Endodermal cell (in vitro differentiated cells): ENCODE measurements around the gene THADA. TPM values are rescaled to one million over a fixed set of nuclear protein-coding genes. Genes with fewer than 3 reads are reported as not detected.

Source experiments
- DNase-seq: peaks from one replicate; pipeline ENCODE4 v3.0.0-alpha.2; 2017
- H3K27ac ChIP-seq: 2 replicates; pipeline ENCODE4 v1.5.1; 2013; ENCODE audit warnings: mild to moderate bottlenecking, low read depth, low read length, moderate library complexity
- H3K27me3 ChIP-seq: 2 replicates; pipeline ENCODE4 v1.6.1; 2013; ENCODE audit warnings: mild to moderate bottlenecking, low read length, moderate library complexity; ENCODE audit not compliant: insufficient read depth, control insufficient read depth, poor library complexity, severe bottlenecking
- H3K36me3 ChIP-seq: 2 replicates; pipeline ENCODE4 v1.7.0; 2013; ENCODE audit warnings: mild to moderate bottlenecking, low read length, moderate library complexity; ENCODE audit not compliant: control insufficient read depth, insufficient read depth
- H3K4me1 ChIP-seq: one replicate; pipeline ENCODE4 v1.7.0; 2013; ENCODE audit warnings: low read length; ENCODE audit not compliant: control insufficient read depth, insufficient read depth
- H3K4me3 ChIP-seq: 2 replicates; pipeline ENCODE4 v1.5.1; 2013; ENCODE audit warnings: mild to moderate bottlenecking, low read length, moderate library complexity
- H3K9ac ChIP-seq: 2 replicates; pipeline ENCODE4 v1.6.1; 2013; ENCODE audit warnings: mild to moderate bottlenecking, low read length, moderate library complexity; ENCODE audit not compliant: poor library complexity, severe bottlenecking; ENCODE audit errors: extremely low read depth
- H3K9me3 ChIP-seq: 2 replicates; pipeline ENCODE4 v1.6.1; 2013; ENCODE audit warnings: mild to moderate bottlenecking, low read length, moderate library complexity; ENCODE audit not compliant: control insufficient read depth
- H3K27ac Mint-ChIP-seq: 2 replicates; pipeline ENCODE4 v1.8.0; 2020; ENCODE audit warnings: mixed read lengths
- H3K27me3 Mint-ChIP-seq: 2 replicates; pipeline ENCODE4 v1.8.0; 2021; ENCODE audit warnings: mild to moderate bottlenecking, mixed read lengths; ENCODE audit not compliant: insufficient read depth
- H3K36me3 Mint-ChIP-seq: 2 replicates; pipeline ENCODE4 v1.8.0; 2020; ENCODE audit warnings: low read depth, mixed read lengths
- H3K4me1 Mint-ChIP-seq: 2 replicates; pipeline ENCODE4 v1.8.0; 2020; ENCODE audit warnings: mixed read lengths
- H3K4me3 Mint-ChIP-seq: 2 replicates; pipeline ENCODE4 v1.8.0; 2020; ENCODE audit warnings: mild to moderate bottlenecking, moderate library complexity, mixed read lengths
- H3K9me3 Mint-ChIP-seq: 2 replicates; pipeline ENCODE4 v1.8.0; 2020; ENCODE audit warnings: mild to moderate bottlenecking, mixed read lengths
- WGBS, 2 experiments: methylation state at CpG; one replicate each; pipeline versions ENCODE4 v1.1.5 to v1.1.7; 2013; ENCODE audit warnings: missing lambda C conversion rate in 2 of 2, mixed read lengths in 1 of 2; ENCODE audit not compliant: insufficient coverage in 1 of 2, insufficient read length in 1 of 2; 5-methylcytosine and 5-hydroxymethylcytosine counted together
- total RNA-seq, 2 donors: library from RNA; stranded (reverse); fragmentation: NEBNext Ultra II Directional in 1 of 2; extraction: Animal tissue kit (Norgen Biotek cat#: 25700) in 1 of 2; gene quantifications; 2 replicates in 1 of 2; 3 replicates in 1 of 2; pipeline ENCODE4 v1.2.1, GENCODE V29; 2021
- TF ChIP-seq, protein P1 (sequence below): fragments of 200-600 bp; sonication (generic); conservative IDR thresholded peaks from 2 replicates; pipeline ENCODE4 v1.5.0; 2021; ENCODE audit warnings: antibody characterized with exemption, mild to moderate bottlenecking

THADA gene
- total RNA-seq, 2 donors from 2014 or later, result 32.8 to 35.0 TPM

- Histone ChIP-seq H3K27me3 (no peaks in the 10 kb centered on the region), H3K36me3 (no peaks in the 10 kb centered on the region), H3K4me3 (no peak overlapping the region), H3K27ac (no peak overlapping the region), H3K9me3 (no peaks in the 10 kb centered on the region), H3K4me1 (peaks cover 3% of the 10 kb centered on the region), H3K9ac (no peak overlapping the region)
- 70 to 96% methylated on average over 3 of the region's 3 CpGs for WGBS, 2 experiments
- peaks cover 17% of the 10 kb centered on the region for H3K4me1 Mint-ChIP-seq
- no peak overlapping the region for H3K27ac Mint-ChIP-seq
- TF ChIP-seq, protein P1, sequence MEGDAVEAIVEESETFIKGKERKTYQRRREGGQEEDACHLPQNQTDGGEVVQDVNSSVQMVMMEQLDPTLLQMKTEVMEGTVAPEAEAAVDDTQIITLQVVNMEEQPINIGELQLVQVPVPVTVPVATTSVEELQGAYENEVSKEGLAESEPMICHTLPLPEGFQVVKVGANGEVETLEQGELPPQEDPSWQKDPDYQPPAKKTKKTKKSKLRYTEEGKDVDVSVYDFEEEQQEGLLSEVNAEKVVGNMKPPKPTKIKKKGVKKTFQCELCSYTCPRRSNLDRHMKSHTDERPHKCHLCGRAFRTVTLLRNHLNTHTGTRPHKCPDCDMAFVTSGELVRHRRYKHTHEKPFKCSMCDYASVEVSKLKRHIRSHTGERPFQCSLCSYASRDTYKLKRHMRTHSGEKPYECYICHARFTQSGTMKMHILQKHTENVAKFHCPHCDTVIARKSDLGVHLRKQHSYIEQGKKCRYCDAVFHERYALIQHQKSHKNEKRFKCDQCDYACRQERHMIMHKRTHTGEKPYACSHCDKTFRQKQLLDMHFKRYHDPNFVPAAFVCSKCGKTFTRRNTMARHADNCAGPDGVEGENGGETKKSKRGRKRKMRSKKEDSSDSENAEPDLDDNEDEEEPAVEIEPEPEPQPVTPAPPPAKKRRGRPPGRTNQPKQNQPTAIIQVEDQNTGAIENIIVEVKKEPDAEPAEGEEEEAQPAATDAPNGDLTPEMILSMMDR, result no peak
- DNase-seq, result no peak
- H3K4me3 Mint-ChIP-seq, result no peak overlapping the region
- no peaks in the 10 kb centered on the region for H3K9me3 Mint-ChIP-seq
- H3K27me3 Mint-ChIP-seq, result no peaks in the 10 kb centered on the region
- peaks cover 10% of the 10 kb centered on the region for H3K36me3 Mint-ChIP-seq
Observed at GRCh38 chr2:43307973-43308372, 287.9 kb downstream of the THADA start.

GRCh38 chr2:43307046-43307445 is 288.8 kb downstream of the THADA start:
- Mint-ChIP-seq H3K36me3 (peaks cover 10% of the 10 kb centered on the region), H3K27me3 (no peaks in the 10 kb centered on the region), H3K27ac (no peak overlapping the region), H3K9me3 (no peaks in the 10 kb centered on the region), H3K4me3 (no peak overlapping the region), H3K4me1 (peaks cover 21% of the 10 kb centered on the region)
- DNase-seq, result no peak
- H3K9me3 ChIP-seq, result no peaks in the 10 kb centered on the region
- no peaks in the 10 kb centered on the region for H3K27me3 ChIP-seq
- H3K4me3 ChIP-seq, result no peak overlapping the region
- no peak overlapping the region for H3K27ac ChIP-seq
- 90% methylated on average over 2 of the region's 2 CpGs for WGBS, 2 experiments
- H3K9ac ChIP-seq, result no peak overlapping the region
- TF ChIP-seq, protein P1, result no peak
- no peaks in the 10 kb centered on the region for H3K36me3 ChIP-seq
- peaks cover 3% of the 10 kb centered on the region for H3K4me1 ChIP-seq

DNA sequence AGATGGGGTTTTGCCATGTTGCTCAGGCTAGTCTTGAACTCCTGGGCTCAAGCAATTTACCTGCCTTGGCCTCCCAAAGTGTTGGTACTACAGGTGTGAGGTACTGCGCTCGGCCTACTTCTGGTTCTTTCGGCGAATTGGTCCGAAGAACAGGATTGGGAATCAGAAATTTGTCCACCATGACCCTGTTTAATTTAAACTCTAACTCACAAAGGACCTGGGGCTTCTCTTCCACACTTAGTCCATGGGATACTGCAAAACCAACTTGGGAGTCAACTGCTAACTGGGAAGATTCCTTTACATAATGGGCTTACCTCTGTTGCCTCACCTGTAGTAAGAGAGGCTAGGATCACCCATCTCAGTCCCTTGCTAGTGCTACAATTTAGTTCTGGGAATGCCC is 289.6 kb downstream of the THADA start:
- H3K36me3 ChIP-seq, result no peaks in the 10 kb centered on the region
- H3K27ac ChIP-seq, result no peak overlapping the region
- WGBS, 2 experiments, result 95 to 96% methylated on average over 5 of the region's 5 CpGs
- Mint-ChIP-seq H3K9me3 (no peaks in the 10 kb centered on the region), H3K27me3 (no peaks in the 10 kb centered on the region), H3K36me3 (peaks cover 3% of the 10 kb centered on the region), H3K27ac (peak overlapping the region; percentile 10), H3K4me1 (peaks cover 26% of the 10 kb centered on the region), H3K4me3 (no peak overlapping the region)
- TF ChIP-seq, protein P1, result no peak
- DNase-seq, result no peak
- no peaks in the 10 kb centered on the region for H3K27me3 ChIP-seq
- no peak overlapping the region for H3K9ac ChIP-seq
- H3K4me3 ChIP-seq, result no peak overlapping the region
- H3K4me1 ChIP-seq, result peaks cover 3% of the 10 kb centered on the region
- no peaks in the 10 kb centered on the region for H3K9me3 ChIP-seq
